Activated T-cell treated with anti-CD3 and anti-CD28 coated beads for 1 hour (primary cell): Measurements from ENCODE around the gene ZBTB37.
"Not testable (repeated sequence)": the region's sequence is repeated elsewhere in the genome, so short reads cannot be mapped to it uniquely, and the experiment has no call there.

Source experiments
- DNase-seq: peaks from one replicate; pipeline ENCODE4 v3.0.0-alpha.2; 2020; ENCODE audit warnings: low read depth

ZBTB37 gene

DNA sequence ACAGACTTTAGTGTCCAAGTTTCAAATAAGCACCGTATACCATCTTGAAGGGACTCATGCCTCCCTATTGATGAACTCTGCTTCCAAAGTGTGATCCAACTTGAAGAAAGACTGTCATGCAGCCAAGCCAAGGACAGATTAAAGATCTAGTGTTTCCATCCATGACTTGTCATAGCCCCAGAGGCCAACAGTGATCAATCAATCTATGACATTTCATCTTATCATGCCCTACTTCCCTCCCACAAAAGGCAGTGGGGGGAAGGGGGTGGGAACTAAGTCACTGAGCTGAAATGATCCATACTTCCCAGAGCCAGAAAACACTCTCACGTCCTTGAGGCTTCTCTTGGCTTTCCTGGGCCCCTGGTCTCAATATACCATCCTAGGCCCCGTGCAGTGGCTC lies 44.9 kb downstream of the ZBTB37 start:
- DNase-seq: no peak

DNA sequence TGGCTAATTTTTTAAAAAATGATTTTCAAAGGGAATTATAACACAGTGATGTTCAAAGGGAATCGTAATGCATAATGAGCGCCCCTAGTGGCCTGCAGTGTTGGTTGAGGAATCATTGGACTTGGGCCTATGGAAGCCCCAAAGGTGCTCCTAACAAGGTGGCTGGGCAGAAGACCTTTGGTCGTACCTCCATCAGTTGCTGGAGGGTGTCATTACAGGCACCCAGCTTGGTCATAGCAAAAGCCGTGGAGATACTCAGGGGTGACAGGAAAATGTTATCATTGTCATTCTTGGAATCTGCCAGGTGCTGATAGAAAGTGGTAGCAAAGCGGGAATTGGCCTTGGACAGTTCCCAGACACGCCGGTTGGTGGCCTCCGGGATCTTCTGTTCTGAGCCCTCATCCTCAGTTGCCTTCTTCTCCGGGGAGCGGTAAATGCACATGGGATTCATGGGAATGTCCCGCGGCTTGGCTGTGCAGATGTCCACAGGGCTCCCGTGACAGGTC lies 46.2 kb downstream of the ZBTB37 start:
- DNase-seq: no peak

DNA sequence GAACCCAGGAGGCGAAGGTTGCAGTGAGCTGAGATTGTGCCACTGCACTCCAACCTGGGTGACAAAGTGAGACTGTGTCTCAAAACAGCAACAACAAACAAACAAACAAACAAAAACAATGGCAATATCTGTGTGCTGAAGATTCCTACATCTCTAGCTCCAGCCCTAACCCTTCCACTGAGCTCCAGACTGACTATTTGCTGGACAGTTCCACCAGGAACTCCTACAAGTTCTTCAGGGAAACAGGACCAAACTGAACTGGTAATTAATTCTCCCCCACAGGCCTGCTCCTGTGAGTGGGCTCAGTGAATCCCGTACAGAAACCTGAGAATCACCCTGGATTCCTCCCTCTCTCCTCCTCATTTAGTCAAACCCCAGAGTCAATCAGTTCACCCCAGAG lies 47.4 kb downstream of the ZBTB37 start:
- DNase-seq: no peak

DNA sequence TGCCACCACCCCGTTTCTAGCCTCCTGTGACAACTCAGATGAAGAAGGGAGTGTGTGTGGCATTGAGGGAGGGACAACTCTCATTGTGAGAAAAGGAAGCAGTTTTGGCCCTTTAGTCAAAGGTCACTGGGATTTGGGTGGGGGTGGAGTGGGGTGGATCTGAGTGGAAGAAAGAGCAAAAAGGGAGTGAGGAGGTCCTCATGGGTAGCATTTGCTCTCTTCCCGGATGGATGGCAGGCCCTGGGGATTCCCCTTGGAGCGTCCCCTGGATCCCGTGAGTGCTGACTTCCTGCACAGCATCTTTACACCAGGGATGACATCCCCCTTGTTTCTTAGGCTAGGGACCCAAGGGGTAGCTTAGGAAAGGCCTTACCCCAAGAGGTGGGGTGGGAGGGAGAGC lies 48.5 kb downstream of the ZBTB37 start:
- no peak for DNase-seq

DNA sequence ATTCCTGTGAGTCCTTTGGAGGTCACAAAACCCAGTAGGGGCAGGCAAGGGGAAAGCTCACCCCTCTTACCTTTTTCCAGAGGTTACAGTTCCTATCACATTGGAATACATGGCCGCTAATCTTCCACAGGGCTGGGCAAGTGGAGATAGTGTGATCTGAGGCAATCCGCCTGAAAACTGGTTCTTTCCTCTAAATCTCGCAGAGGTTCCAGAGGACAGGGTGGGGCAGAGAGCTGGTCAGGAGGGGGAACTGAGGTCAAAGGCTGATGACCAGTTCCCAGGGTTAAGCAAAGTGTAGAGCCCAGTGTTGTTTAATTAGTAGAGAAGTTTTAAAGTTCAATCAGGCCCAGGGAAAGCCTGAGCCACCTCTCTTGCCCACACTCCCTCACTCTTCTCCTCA lies 49.0 kb downstream of the ZBTB37 start, which contains the start of gene SERPINC1:
Gene SERPINC1, minus strand, starts transcription at position 179 of the 400 bp plus-strand sequence. Its CDS starts 68 bp downstream, at position 111.
- DNase-seq: no peak

DNA sequence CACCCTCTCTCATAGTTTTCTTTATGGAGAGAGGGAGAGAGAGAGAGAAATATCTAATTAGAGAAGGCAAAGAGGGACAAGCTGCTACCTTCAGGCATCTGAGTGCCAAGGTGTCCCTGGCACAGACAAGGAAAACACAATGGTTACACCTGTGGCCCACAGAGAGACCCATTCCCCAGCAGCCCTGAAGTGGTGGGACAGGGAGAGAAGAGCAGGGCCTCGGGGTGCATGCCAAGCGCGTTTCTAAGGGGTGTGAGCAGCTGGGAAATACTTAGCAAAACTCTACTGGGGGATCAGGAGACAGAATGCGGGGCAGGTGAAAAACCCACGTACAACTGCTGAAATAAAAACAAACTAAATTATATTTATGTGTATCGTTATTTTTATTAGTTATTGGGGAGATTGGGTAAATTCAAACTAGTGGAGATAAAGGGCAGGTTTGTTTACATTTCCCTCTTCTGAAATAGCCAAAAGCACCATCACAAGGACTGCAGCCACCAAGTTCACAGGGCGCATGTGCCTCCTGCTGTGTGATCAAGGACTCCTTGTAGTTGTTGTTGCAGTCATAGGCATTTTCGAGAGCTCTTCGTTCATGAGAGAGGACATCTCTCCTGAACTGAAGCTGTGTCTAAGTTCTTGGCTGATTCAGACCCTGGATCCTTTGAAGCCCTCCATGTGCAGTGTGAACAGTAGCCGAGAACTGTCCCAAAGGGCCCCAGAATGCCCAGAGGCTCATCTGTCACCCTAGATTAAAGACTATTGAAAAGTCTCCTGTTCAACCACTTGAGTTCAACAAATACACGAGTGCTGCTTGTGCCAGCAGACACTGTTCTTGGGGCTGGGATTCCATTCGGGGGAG lies 49.7 kb downstream of the ZBTB37 start:
- no peak for DNase-seq

DNA sequence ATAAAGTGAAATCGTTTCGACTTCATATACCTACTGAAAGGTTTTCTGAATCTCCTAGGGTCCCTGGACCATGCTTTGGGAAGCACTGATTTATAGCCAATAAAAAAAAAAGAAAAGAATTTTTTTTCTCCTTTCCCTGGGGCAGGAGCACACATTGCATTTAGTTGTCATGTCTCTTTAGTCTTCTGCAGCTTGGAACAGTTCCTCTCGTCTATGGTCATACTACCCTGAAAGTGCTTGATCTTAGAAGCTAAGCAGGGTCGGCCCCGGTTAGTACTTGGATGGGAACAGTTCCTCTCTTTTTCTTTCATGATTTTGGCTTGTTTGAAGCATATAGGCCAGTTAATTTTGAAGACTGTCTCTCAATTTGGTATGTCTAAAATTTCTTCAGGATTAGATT lies 52.7 kb downstream of the ZBTB37 start:
- DNase-seq: no peak

DNA sequence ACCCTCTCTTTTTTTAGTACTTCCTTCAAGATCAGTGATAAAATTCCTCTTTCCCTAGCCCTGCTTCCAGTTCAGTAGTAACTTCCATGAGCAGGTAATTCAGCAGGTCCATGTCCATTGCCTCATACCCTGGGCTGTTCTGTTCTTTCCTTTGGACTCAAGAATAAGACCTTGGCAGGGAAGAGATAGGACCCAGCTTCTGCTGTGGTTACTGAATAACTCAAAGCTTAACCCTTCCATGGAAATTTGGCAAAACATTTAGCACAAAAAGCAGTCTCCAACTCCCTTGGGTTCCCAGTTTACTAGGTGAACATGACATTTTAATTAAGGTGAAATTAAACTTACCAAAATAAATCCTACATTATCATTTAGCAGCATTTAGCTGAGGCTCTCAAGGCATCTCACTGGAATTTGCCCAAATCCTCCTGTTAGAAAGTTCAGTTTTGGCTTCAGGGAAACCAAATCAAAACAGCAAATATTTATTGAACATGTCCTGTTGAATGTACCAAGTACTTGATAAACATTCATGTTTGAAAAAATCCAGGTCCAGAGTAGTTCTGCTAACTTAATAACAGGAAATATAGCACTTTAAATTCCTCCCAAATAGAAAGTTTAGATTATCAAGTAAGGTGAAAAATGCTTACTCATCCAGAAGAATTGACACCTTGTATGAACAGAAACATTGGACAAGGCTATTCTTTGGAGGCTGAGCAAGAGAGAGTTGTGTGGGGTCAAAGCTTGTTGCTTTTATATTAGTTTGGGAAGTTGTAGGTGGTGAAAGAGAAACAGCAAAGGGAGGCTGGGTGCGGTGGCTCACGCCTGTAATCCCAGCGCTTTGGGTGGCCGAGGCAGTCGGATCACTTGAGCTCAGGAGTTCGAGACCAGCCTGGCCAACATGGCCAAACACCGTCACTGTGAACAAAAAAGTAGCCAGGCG lies 57.4 kb downstream of the ZBTB37 start:
- DNase-seq: no peak

DNA sequence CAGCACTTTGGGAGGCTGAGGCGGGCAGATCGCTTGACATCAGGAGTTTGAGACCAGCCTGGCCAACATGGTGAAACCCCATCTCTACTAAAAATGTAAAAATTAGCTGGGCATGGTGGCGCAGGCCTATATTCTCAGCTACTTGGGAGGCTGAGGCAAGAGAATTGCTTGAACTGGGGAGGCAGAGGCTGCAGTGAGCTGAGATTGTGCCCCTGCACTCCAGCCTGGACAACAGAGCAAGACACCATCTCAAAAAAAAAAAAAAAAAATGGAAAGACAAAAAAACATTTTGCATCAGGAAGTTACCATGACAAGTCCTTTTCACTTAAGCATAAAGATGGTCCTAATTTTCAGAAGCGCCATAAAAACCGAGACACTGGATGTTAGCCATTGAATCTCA lies 62.4 kb downstream of the ZBTB37 start:
- not testable (repeated sequence) for DNase-seq

DNA sequence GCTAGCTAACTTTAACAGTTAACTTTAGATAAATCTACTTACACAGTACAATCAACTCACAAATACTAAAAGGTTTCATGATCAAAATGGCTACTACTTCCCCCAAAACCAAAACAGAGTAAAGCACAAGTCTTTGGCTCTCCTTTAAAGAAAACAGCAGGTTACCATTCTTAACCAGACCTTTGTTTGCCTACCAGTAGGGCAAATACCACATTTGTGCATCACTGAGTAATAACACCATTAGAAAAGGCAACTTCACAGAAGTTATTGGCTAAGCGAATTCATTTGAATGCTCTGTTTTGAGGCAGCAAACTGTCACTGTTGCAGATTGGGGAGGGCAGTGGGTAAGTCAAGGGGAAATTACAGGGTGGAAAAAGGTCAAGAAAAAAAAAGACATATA lies 66.3 kb downstream of the ZBTB37 start:
- DNase-seq: no peak

DNA sequence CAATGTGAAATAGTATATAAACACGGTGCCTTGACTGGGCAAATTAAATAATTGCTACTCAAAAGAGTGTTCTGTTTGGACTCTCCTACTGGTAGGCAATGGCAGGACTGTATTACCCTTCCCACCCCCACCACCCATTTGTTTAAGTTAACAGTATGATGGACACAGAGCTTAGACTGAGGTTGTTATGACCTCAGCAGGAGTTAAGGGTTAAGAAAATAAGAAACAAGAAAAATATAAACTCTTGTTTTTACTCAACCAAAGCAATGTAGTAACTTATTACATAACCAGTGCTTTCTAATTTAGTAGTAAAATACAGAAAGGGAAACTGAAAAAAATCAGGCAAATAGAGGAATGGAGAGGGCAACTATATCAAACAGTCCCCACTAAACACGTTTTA lies 68.9 kb downstream of the ZBTB37 start:
- no peak for DNase-seq

DNA sequence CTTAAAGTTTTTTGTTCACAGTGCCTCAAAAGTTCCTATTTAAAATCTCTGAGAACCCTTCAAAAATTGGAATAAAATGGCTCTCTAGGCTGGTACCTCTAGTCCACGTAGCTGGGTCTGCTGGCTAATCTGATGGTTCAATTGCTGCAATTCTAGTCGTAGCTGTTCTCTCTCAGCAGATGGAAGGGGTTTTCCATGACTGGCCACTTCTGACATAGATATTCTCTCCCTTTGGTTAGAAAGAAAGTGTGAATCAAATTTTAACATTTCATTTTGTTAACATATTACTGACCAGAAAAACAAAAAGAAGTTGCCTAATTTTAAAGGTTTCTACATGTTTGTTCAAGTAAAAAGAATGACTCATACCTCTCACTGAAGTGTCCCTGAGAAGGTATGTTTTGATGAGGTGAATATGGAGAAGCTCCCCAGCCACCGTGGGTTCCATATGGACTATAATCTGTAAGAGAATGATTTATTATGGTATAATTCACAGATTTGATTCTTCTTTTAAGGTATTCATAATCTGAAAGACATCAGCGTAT lies 78.3 kb downstream of the ZBTB37 start:
- DNase-seq: no peak

DNA sequence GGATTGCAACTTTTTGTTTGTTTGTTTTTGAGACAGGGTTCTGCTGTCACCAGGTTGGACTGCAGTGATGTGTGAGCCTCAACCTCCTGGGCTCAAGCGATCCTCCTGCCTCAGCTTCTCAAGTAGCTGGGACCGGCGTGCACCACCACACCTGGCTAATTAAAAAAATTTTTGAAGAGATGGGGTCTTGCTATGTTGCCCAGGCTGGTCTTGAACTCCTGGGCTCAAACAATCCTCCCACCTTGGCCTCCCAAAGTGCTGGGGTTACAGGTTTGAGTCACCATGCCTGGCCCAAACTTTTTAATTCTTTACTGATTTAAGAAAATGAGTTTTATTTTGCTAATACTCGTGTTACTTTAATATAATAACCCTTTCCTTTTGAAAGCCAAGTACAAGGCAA lies 80.4 kb downstream of the ZBTB37 start:
- no peak for DNase-seq
